Fibroblast of lung (primary cell): ENCODE results near the gene ANKRD61. TPM values are rescaled to one million over a fixed set of nuclear protein-coding genes. Genes with fewer than 3 reads are reported as not detected.

Experiments used
- DNase-seq, 2 donors: peaks; one replicate each; pipeline versions ENCODE4 v3.0.0 to v3.0.0-alpha.2; 2010; ENCODE audit warnings: low read depth in 2 of 2
- H2AFZ ChIP-seq: 2 replicates; pipeline ENCODE4 v1.5.1; 2012; ENCODE audit warnings: low read length, control low read depth, inconsistent platforms
- H3K27ac ChIP-seq: 2 replicates; pipeline ENCODE4 v1.5.1; 2011; ENCODE audit warnings: low read length, control low read depth; ENCODE audit not compliant: insufficient read depth
- H3K27me3 ChIP-seq: 2 replicates; pipeline ENCODE4 v1.5.1; 2011; ENCODE audit warnings: mild to moderate bottlenecking, low read length; ENCODE audit not compliant: control insufficient read depth, insufficient read depth
- H3K36me3 ChIP-seq: 2 replicates; pipeline ENCODE4 v1.5.1; 2011; ENCODE audit warnings: low read length; ENCODE audit not compliant: control insufficient read depth, insufficient read depth
- H3K4me1 ChIP-seq: 2 replicates; pipeline ENCODE4 v1.5.1; 2011; ENCODE audit warnings: low read length; ENCODE audit not compliant: control insufficient read depth, insufficient read depth; ENCODE audit errors: extremely low read depth
- H3K4me2 ChIP-seq: 2 replicates; pipeline ENCODE4 v1.5.1; 2011; ENCODE audit warnings: low read length, control low read depth; ENCODE audit not compliant: insufficient read depth; ENCODE audit errors: extremely low read depth
- H3K4me3 ChIP-seq, 4 experiments: fragments of 200-600 bp in 1 of 4; sonication (generic) in 1 of 4; replicated peaks in 1 of 4; 2 replicates each; pipeline ENCODE4 v1.5.1; 2011 to 2016; ENCODE audit warnings: low read length in 4 of 4, low read depth in 3 of 4, mild to moderate bottlenecking in 3 of 4, control low read depth in 2 of 4, inconsistent platforms in 1 of 4, mixed read lengths in 1 of 4; ENCODE audit not compliant: insufficient read depth in 1 of 4; ENCODE audit errors: control extremely low read depth in 1 of 4
- H3K79me2 ChIP-seq: 2 replicates; pipeline ENCODE4 v1.5.1; 2012; ENCODE audit warnings: mild to moderate bottlenecking, low read length, inconsistent platforms; ENCODE audit not compliant: control insufficient read depth, insufficient read depth
- H3K9ac ChIP-seq: 2 replicates; pipeline ENCODE4 v1.5.1; 2011; ENCODE audit warnings: mild to moderate bottlenecking, low read length, control low read depth; ENCODE audit not compliant: insufficient read depth
- H3K9me3 ChIP-seq: 2 replicates; pipeline ENCODE4 v1.5.1; 2012; ENCODE audit warnings: low read depth, low read length; ENCODE audit not compliant: control insufficient read depth, insufficient read depth
- H4K20me1 ChIP-seq: 2 replicates; pipeline ENCODE4 v1.5.1; 2011; ENCODE audit warnings: low read length; ENCODE audit not compliant: control insufficient read depth, insufficient read depth; ENCODE audit errors: extremely low read depth
- CTCF ChIP-seq, 2 donors: IDR thresholded peaks in 1 of 2; conservative IDR thresholded peaks in 1 of 2; 1 replicate in 1 of 2; 2 replicates in 1 of 2; pipeline ENCODE4 v1.5.1; 2011 to 2012; ENCODE audit warnings: low read length in 2 of 2, control low read depth in 1 of 2, inconsistent platforms in 1 of 2, low read depth in 1 of 2, mild to moderate bottlenecking in 1 of 2
- EZH2 ChIP-seq: IDR thresholded peaks from 2 replicates; pipeline ENCODE4 v1.5.1; 2012; ENCODE audit warnings: low read length, control low read depth, mild to moderate bottlenecking; ENCODE audit errors: missing control alignments
- polyA plus RNA-seq, 2 donors: library from polyadenylated mRNA; depleted of rRNA in 1 of 2; stranded (reverse) in 1 of 2; unstranded in 1 of 2; fragments of >200 nt; gene quantifications; 2 replicates each; pipeline ENCODE4 v1.2.1, GENCODE V29; 2011 to 2012; ENCODE audit warnings: missing spikeins in 1 of 2
- total RNA-seq: library from RNA; depleted of rRNA; stranded (reverse); fragments of >200 nt; gene quantifications from 2 replicates; pipeline ENCODE4 v1.2.1, GENCODE V29; 2014

ANKRD61 gene
- total and polyA plus RNA-seq, 2 donors (not counting 1 experiment from before 2014, with no cell fraction given), result 0.17 to 0.43 TPM

GRCh38 chr7:6027806-6028365 is 3.3 kb upstream of the ANKRD61 start:
- Histone ChIP-seq H3K36me3 (peaks cover 23% of the 10 kb centered on the region), H3K79me2 (no peaks in the 10 kb centered on the region), H4K20me1 (no peaks in the 10 kb centered on the region), H3K27me3 (no peaks in the 10 kb centered on the region), H3K9ac (no peak overlapping the region), H2AFZ (no peak overlapping the region), H3K9me3 (no peaks in the 10 kb centered on the region), H3K27ac (no peak overlapping the region), H3K4me1 (no peaks in the 10 kb centered on the region), H3K4me2 (no peak overlapping the region), H3K4me3 (no peak overlapping the region)
- TF ChIP-seq CTCF (conservative IDR thresholded peaks at IDR 0.05 in 1 of 2, IDR thresholded peaks at IDR 0.05 in 1 of 2; ENCODE audit: low read depth in 1 of 2, low read length in 2 of 2) (no peak), EZH2 (no peak)
- DNase-seq, result no peak

- no peaks in the 10 kb centered on the region for H3K9me3 ChIP-seq
- H3K27me3 ChIP-seq, result no peaks in the 10 kb centered on the region
- no peak for DNase-seq
- H3K36me3 ChIP-seq, result peaks cover 18% of the 10 kb centered on the region
- no peak overlapping the region for H2AFZ ChIP-seq
- no peak overlapping the region for H3K4me2 ChIP-seq
- H3K4me1 ChIP-seq, result no peaks in the 10 kb centered on the region
- H3K27ac ChIP-seq, result no peak overlapping the region
- no peaks in the 10 kb centered on the region for H4K20me1 ChIP-seq
- H3K79me2 ChIP-seq, result no peaks in the 10 kb centered on the region
- H3K9ac ChIP-seq, result no peak overlapping the region
- TF ChIP-seq CTCF (conservative IDR thresholded peaks at IDR 0.05 in 1 of 2, IDR thresholded peaks at IDR 0.05 in 1 of 2; ENCODE audit: low read depth in 1 of 2, low read length in 2 of 2) (no peak), EZH2 (no peak)
- H3K4me3 ChIP-seq, result no peak overlapping the region
These were observed 2.6 kb upstream of the ANKRD61 start for GRCh38 chr7:6028563-6028962.

GRCh38 chr7:6031567-6031966 is 391 bp downstream of the ANKRD61 start:
- H3K79me2 ChIP-seq, result no peaks in the 10 kb centered on the region
- H4K20me1 ChIP-seq, result no peaks in the 10 kb centered on the region
- no peaks in the 10 kb centered on the region for H3K27me3 ChIP-seq
- TF ChIP-seq CTCF (conservative IDR thresholded peaks at IDR 0.05 in 1 of 2, IDR thresholded peaks at IDR 0.05 in 1 of 2; ENCODE audit: low read depth in 1 of 2, low read length in 2 of 2), result no peak
- TF ChIP-seq EZH2, result no peak
- H3K36me3 ChIP-seq, result peaks cover 13% of the 10 kb centered on the region
- no peak overlapping the region for H3K4me3 ChIP-seq
- DNase-seq, result no peak
- no peak overlapping the region for H3K4me2 ChIP-seq
- H2AFZ ChIP-seq, result no peak overlapping the region
- no peak overlapping the region for H3K9ac ChIP-seq
- H3K27ac ChIP-seq, result no peak overlapping the region
- H3K4me1 ChIP-seq, result no peaks in the 10 kb centered on the region
- H3K9me3 ChIP-seq, result no peaks in the 10 kb centered on the region
